HTERT RPE-1 (cell line): ENCODE results near the gene ATF6.
"Not testable (repeated sequence)": the region's sequence is repeated elsewhere in the genome, so short reads cannot be mapped to it uniquely, and the experiment has no call there.

Experiments used
- in situ Hi-C: fragments of 300-500 bp; cut with MboI; formaldehyde crosslinking; loops from 4 replicates; pipeline ENCODE4 v1.14.3; 2020; ENCODE audit warnings: low sequenced_read_pairs

The ATF6 gene

GRCh38 chr1:161733526-161733925, 32.6 kb upstream of the ATF6 start:
- in situ Hi-C loops, result no loop called here

- in situ Hi-C loops, result no loop called here
Measured at GRCh38 chr1:161735837-161736236, 30.3 kb upstream of the ATF6 start.

- in situ Hi-C loops, result no loop called here
Measured at GRCh38 chr1:161736335-161736969, 29.7 kb upstream of the ATF6 start.

GRCh38 chr1:161737625-161738024, 28.5 kb upstream of the ATF6 start:
- in situ Hi-C loops, result no loop called here

GRCh38 chr1:161738627-161739287, 27.4 kb upstream of the ATF6 start:
- in situ Hi-C loops, result no loop called here

GRCh38 chr1:161739865-161740566, 26.1 kb upstream of the ATF6 start:
- in situ Hi-C loops, result no loop called here

GRCh38 chr1:161740921-161741320, 25.2 kb upstream of the ATF6 start:
- in situ Hi-C loops, result no loop called here

GRCh38 chr1:161743231-161743630, 22.9 kb upstream of the ATF6 start:
- in situ Hi-C loops, result no loop called here

GRCh38 chr1:161747801-161748200, 18.3 kb upstream of the ATF6 start:
- in situ Hi-C loops, result no loop called here

- in situ Hi-C loops, result no loop called here
Measured at GRCh38 chr1:161749509-161750407, 16.4 kb upstream of the ATF6 start, which contains the start of gene DUSP12. DUSP12 (plus strand) TSS chr1:161749786; CDS start chr1:161749802, 16 bp downstream.

- in situ Hi-C loops, result no loop called here
Measured at GRCh38 chr1:161763522-161764098, 2.5 kb upstream of the ATF6 start.

GRCh38 chr1:161768461-161768860, 2.3 kb downstream of the ATF6 start:
- in situ Hi-C loops, result no loop called here

- in situ Hi-C loops, result no loop called here
Measured at GRCh38 chr1:161768986-161769672, 3.0 kb downstream of the ATF6 start.

- in situ Hi-C loops, result not testable (repeated sequence)
Measured at GRCh38 chr1:161769673-161770045, 3.5 kb downstream of the ATF6 start.

- in situ Hi-C loops, result no loop called here
Measured at GRCh38 chr1:161770250-161770649, 4.1 kb downstream of the ATF6 start.

GRCh38 chr1:161771161-161771560, 5.0 kb downstream of the ATF6 start:
- in situ Hi-C loops, result no loop called here

- in situ Hi-C loops, result no loop called here
Measured at GRCh38 chr1:161771973-161772372, 5.9 kb downstream of the ATF6 start.

GRCh38 chr1:161772397-161772796, 6.3 kb downstream of the ATF6 start:
- in situ Hi-C loops, result no loop called here

GRCh38 chr1:161773791-161774190, 7.7 kb downstream of the ATF6 start:
- in situ Hi-C loops, result no loop called here

GRCh38 chr1:161777261-161777660, 11.1 kb downstream of the ATF6 start:
- in situ Hi-C loops, result no loop called here
